GM18499 (cell line): ENCODE results near the gene KANSL1.

Source experiments
- ATAC-seq: cut with Tn5 transposase; IDR thresholded peaks from one replicate; pipeline ENCODE4 v1.9.1; 2021; ENCODE audit warnings: moderate number of reproducible peaks; ENCODE audit not compliant: insufficient read depth, unreplicated experiment

The KANSL1 gene

DNA sequence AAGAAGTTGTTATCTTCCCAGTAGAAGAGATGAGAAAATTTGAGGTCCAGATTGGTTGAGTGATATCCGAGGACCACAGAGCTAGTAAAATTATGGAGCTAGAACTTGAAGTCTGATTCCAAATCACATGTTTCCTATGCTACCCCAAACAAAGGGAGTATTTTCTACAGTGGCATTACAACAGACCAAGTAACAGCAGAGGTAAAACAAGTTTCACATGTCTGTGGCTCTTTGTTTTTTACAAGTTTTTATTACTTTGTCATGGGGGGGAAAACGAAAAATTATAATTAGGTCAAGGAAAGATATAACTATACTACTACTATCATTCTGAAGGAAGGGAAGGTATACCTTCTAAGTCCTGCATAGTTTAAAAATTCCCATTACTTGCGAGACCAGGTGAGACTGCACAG is 49.4 kb downstream of the KANSL1 start:
- ATAC-seq, result no peak

DNA sequence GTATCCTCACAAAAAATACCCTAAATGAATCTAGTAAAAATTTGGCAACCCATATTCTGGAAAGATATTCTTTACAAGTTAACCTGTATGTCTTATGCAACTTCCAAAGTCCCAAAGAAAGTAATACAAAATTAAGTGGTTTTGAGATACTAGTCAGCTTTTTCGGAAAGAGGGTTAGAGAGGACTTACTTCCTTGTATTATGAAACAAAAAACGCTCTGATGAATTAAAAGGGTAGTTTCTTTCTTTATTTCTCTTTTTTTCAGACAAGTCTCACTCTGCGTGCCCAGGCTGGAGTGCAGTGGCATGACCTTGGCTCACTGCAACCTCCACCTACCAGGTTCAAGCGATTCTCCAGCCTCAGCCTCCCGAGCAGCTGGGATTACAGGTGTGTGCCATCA is 51.6 kb downstream of the KANSL1 start:
- no peak for ATAC-seq

DNA sequence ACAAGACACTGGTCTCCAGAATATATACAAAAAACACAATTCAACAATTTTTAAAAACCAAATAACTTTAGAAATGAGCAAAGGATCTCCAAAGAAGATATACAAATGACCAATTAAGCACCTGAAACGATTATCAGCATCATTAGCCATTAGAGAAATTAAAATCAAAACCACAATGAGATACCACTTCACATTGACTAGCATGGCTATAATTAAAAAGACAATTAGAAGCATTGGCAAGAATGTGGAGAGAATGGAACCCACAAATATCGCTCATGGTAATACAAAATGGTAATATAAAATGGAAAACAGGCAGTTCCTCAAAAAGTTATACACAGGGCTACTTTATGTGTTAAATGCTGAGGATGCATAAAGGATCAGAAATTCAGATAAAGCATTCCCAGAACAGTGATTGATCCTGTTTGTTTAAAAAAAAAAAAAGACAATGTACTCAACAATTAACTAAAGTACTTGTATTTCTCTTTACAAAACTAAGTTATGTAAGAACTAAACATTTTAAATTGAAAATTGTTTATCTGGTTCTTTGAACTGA is 52.5 kb downstream of the KANSL1 start:
- ATAC-seq, result no peak

DNA sequence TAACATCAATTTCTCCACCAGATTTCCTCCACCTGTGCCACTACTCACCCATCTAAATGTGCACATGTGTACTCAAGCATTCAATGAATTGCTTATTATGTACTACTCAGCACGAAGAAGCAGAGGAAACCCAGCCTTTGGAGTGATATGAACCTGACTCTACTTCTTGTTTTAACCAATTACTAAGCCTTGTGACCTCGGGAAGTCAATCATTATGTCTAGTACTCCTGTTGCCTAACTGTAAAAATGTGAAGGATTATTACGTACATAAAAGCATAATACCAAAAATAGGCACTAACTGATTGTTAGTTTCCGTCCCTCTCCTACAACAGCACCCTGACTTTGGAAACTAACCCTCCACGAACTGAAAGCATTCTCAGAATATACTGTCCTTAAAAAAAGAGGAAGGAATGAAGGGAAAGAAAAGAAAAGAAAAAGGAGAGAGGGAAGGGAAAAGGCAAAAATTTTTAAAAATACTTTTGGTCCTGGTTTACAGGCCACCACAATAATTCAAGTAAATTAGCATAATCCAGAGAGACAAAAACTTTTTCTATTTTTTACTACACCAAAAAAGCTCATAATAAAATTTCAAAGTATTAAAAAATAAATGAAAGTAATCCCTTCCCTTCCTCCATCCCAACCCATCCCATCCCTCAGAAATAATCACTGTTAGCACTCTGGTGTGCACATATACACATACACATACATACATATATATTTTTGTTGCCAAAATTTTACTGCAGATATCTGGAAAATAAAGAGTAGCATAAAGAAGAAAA is 53.6 kb downstream of the KANSL1 start:
- no peak for ATAC-seq

- no peak for ATAC-seq
Observed at GRCh38 chr17:46138473-46138872, 54.8 kb downstream of the KANSL1 start.

- ATAC-seq, result no peak
Observed at GRCh38 chr17:46136820-46137219, 56.4 kb downstream of the KANSL1 start.

DNA sequence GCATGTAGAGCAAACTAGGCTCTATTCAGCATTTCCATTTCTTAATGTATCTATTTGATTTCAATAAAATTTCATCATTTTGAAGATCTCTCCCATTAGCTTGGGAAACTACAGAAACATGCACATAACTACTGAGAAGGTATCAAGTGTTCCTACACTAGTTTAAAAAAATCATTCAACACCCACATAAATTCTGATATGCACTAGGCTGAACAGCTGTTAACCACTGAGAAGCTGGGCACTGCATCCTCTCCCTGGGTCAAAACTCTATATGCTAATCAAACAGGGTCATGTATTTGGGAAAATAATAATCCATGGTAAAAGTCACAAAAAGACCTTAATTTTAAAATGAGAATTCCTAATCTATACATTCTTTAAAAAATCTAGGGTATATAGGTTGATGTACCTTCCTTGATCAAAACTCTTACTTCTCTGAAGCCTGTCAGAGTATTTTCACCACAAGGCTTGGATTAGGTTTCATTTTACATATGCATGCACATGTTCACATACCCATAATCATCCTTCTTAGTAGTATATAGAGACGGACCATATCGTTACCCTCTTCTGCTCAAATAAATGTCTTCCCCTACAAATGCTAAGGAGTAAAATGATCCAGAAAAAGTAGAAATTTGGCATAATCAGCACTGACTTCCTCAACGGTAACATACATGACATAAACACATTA is 57.2 kb downstream of the KANSL1 start:
- no peak for ATAC-seq

DNA sequence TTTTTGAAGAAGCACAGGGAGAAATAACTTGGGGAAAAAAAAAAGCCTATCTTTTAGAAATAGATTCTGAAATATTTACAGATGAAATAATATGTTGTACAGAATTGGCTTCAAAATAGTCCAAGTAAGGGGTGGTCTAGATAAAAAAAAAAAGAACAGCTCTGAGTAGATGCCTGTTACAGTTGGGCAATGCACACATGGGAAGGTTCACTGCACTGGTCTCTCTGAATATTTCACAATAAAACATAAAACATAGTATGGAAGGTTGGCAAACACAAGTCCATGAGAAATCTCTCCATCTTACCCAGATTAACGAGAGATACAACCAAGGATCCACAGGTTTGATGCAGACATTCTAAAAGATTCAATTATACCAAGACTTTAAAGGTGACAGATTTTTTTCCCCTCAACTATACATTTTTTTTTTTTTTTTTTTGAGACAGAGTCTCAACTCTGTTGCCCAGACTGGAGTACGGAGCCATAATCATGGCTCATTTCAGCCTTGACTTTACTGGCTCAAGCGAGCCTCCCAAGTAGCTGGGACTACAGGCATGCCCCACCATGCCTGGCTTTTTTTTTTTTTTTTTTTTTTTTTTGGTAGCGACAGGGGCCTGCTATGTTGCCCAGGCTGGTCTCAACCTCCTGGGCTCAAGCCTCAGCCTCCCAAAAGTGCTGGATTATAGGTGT is 58.0 kb downstream of the KANSL1 start:
- ATAC-seq, result no peak

GRCh38 chr17:46129302-46129701 is 63.9 kb downstream of the KANSL1 start:
- no peak for ATAC-seq

DNA sequence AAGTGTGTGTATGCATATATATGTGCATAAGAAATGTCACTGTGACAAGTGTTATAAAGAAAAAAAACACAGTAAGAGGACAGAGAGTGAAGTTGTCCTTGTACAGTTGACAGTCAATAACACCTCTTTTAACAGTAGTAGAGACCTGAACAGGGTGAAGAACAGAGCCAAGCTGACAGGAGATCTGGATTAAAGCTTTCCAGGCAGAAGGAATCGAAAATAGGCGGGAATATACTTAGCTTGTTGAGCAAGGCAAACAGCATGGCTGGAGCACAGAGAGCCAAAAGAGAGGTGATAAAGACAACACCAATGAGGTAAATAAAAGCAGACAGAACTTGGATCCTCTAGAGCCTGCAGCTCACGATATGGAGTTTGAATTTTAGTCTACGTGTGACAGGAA is 64.8 kb downstream of the KANSL1 start:
- ATAC-seq, result no peak

DNA sequence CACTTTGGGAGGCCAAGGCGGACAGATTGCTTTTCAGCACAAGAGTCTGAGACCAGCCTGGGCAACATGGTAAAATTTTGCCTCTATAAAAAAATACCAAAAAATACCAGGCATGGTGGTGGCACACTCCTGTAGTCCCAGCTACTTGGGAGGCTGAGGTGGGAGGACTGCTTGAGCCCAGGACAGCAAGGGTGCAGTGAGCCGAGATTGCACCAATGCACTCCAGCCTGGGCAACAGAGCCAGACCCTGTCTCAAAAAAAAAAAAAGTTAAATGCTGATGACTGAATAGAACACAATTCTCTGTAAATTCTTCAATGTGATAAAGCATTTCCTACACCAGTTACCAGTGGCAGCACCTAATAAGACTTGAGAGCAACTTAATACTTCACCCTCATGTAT is 65.7 kb downstream of the KANSL1 start:
- ATAC-seq, result no peak

DNA sequence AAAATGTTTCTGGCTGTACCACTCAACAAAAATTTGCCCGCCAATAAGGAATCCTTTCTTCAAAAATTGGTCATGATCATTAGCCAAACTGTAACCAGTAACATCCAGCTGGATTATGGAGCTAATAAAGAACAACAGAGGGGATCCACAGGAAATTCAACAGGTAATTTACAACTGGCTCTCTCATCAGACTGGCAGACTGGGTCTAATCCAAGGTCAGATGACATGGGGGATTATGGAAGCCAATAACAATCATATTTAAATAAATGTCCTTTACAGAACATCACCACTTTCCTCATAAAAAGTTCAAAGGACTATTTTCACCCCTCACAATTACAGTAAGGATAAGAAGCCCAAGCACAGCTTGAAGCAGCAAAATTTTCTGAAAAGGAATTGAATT is 66.4 kb downstream of the KANSL1 start:
- no peak for ATAC-seq

GRCh38 chr17:46125831-46126230 is 67.4 kb downstream of the KANSL1 start:
- no peak for ATAC-seq

DNA sequence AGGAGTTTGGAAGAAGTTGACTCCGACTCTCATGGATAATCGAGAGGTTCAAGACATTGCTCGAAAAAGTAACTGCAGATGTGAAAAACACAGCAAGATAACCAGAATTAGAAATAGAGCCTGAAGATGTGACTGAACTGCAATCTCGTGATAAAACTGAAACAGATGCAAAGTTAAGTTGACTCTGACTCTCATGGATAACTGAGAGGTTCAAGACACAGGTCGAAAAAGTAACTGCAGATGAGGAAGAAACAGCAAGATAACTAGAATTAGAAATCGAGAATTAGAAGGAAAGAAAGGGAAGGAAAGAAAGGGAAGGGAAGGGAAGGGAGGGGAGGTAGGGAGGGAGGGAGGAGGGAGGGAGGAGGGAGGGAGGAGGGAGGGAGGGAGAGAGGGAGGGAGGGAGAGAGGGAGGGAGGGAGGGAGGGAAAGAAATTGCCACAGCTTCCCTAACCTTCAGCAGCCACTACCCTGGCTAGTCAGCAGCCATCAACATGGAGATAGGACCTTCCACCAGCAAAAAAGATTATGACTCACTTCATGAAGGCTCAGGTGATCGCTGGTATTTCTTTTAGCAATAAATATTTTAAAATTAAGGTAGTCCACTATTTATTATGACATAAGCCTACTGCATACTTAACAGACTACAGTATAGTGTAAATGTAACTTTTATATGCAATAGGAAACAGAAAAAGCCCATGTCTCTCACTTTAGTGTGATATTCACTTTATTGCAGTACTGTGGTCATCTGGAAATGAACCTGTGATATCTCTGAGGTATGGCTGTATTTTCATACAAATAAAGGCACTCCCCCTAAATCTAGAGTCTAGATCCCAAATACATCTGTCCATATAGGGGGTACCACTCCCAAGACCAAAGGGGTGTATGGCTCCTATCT is 68.3 kb downstream of the KANSL1 start:
- ATAC-seq, result no peak

- no peak for ATAC-seq
Observed at GRCh38 chr17:46123607-46124006, 69.6 kb downstream of the KANSL1 start.

- no peak for ATAC-seq
Observed at GRCh38 chr17:46122486-46122871, 70.8 kb downstream of the KANSL1 start.

- no peak for ATAC-seq
Observed at GRCh38 chr17:46121841-46122485, 71.3 kb downstream of the KANSL1 start.

DNA sequence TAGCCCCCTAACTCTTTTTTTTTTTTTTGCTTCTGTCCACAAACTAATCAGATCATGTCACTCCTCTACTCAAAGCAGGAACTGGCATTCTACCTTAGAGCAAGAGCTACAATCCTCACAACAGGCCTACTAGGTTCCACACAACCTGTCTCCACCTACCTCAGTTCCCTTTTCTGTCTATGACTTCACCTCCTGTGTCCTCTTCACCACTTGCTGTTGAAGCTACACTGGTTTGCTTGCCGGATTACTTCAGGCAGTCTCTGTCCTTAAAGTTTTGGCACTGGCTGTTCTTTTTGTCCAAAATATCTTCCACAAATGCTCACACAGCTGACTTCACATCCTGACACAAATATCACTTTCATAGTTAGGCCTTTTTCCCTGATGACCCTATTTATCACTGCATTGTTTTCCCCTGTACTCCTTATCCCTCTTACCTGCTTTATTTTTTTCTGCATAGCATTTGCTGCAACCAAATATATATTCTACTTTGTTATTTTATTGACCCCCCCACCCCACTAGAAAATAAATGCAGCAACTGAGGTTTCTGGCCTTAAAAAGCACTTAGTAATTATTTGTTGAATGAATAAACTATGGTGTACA is 72.0 kb downstream of the KANSL1 start:
- ATAC-seq, result no peak

GRCh38 chr17:46120537-46120936 is 72.7 kb downstream of the KANSL1 start:
- ATAC-seq, result no peak
